D721Med (cell line): ENCODE data around the gene PPFIBP2.
"Not testable (repeated sequence)": the region's sequence is repeated elsewhere in the genome, so short reads cannot be mapped to it uniquely, and the experiment has no call there.

ENCODE experiments used
- DNase-seq: peaks from one replicate; pipeline ENCODE4 v3.0.0; 2011; ENCODE audit warnings: low spot score; ENCODE audit not compliant: insufficient read length
- FAIRE-seq: peaks from 2 replicates; lab custom pipeline; 2011; peaks lifted over from hg19 to GRCh38; lab: Jason Lieb, UNC
- TF ChIP-seq, protein P1 (sequence below): IDR thresholded peaks from 2 replicates; pipeline ENCODE4 v1.5.1; 2012; ENCODE audit warnings: mild to moderate bottlenecking, control low read depth; ENCODE audit not compliant: insufficient read depth; ENCODE audit errors: missing control alignments

PPFIBP2 gene

GRCh38 chr11:7655253-7656217 is 141.7 kb downstream of the PPFIBP2 start:
- TF ChIP-seq, protein P1, sequence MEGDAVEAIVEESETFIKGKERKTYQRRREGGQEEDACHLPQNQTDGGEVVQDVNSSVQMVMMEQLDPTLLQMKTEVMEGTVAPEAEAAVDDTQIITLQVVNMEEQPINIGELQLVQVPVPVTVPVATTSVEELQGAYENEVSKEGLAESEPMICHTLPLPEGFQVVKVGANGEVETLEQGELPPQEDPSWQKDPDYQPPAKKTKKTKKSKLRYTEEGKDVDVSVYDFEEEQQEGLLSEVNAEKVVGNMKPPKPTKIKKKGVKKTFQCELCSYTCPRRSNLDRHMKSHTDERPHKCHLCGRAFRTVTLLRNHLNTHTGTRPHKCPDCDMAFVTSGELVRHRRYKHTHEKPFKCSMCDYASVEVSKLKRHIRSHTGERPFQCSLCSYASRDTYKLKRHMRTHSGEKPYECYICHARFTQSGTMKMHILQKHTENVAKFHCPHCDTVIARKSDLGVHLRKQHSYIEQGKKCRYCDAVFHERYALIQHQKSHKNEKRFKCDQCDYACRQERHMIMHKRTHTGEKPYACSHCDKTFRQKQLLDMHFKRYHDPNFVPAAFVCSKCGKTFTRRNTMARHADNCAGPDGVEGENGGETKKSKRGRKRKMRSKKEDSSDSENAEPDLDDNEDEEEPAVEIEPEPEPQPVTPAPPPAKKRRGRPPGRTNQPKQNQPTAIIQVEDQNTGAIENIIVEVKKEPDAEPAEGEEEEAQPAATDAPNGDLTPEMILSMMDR: no peak
- DNase-seq: no peak
- FAIRE-seq: no peak

DNA sequence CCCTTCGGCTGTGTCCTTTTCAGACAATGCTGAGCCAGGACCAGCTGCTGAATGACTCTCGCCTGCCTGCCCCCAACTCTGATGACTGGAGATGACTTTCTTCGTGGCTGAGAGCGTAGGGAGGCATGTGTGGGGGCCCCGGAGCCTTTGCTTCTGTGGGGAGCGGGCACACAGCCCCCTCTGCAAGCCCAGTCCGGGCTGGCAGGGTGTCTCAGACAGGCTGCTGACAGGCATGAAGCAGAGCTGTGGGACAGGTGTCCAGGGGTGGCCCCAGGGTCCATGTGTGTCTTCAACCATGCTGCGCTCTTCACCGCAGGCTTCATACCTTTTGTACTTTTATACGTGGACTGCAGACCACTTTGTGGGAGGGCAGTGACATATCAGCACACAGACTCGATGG is 142.9 kb downstream of the PPFIBP2 start:
- FAIRE-seq (no peak), DNase-seq (no peak)
- TF ChIP-seq, protein P1: no peak

- TF ChIP-seq, protein P1: peak; percentile 70
- FAIRE-seq (no peak), DNase-seq (no peak)
These were observed 143.7 kb downstream of the PPFIBP2 start for GRCh38 chr11:7657306-7658025.

- not testable (repeated sequence) for DNase-seq, FAIRE-seq
These were observed 149.7 kb downstream of the PPFIBP2 start for GRCh38 chr11:7663531-7663930.

DNA sequence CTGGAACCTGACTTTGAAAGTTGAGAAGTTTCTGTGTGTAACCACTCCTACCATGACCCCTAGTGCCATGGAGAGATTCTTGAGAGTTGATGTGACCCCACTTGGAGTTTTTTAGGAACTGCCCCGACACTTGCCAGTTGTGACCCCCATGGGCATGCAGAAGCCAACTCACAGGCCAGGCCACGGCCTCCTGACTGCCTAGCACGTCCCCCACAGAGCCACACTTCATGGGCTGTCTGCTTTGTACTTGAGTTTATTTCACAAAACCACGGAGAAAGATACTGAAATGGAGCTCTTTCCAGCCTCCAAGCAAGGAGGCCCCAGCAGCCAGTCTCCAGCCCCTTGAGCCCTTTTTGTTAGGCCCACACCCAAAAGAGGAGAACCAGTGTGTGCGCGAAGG is 151.1 kb downstream of the PPFIBP2 start:
- TF ChIP-seq, protein P1: no peak
- DNase-seq (no peak), FAIRE-seq (no peak)

DNA sequence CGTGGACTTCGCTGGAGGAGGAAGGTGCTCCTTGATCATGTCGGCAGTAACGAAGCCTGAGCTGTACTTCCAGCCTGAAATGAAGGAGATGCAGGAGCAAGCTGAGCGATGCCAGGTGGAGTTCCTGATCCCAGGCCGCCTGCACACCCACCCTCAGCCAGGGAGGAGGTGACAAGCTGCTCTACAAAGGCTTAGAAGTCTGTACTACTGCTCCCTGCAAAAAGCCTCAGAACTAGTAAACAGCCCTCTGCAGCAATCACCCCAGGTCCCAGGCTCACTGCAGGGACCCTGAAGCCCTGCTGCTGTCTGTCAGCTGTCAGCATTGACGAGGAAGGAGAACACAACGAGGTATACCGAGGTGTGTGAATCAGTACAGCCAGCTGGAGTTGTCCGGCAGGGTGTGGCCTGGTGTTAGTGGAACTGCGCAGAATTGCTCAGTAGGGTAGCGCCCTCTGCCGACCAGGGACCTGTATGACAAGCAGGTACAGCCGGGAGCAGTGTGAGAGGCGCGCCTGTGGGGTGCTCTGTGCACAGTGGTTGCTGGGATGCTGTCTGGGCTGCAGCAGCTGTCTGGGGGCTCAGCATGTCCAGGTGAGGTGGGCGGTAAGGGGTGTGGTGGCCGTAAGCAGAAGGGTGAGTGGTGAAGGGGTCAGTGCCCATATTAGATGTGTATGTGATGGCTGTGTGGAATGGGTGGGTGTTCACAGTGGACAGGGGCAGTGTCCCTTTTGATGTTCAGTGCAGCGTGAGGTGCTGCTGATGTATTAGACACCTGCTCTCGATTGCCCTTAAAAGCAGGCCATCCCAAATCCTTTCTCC is 151.9 kb downstream of the PPFIBP2 start:
- TF ChIP-seq, protein P1: peak; percentile 85
- DNase-seq: peak; percentile 71
- no peak for FAIRE-seq
